PC-3 (cell line): ENCODE measurements around the gene GDF7. TPM values are rescaled to one million over a fixed set of nuclear protein-coding genes. Genes with fewer than 3 reads are reported as not detected.

Source experiments
- ATAC-seq: fragments of 200-7000 bp; cut with Tn5 transposase; 2 replicates; pipeline ENCODE4 v1.9.1; 2020; ENCODE audit warnings: mild to moderate bottlenecking, moderate library complexity
- BruUV-seq: library from RNA; stranded (reverse); fragments of 400-500 nt; replicated peaks from 2 replicates; lab custom pipeline; 2021; lab: Mats Ljungman, UMichigan
- CTCF ChIA-PET: fragments of 300-600 bp; sonication (Branson Sonifier 250); formaldehyde crosslinking; loops from one replicate; lab custom pipeline; 2022; ENCODE audit warnings: antibody characterized with exemption; lab: Charles Lee
- POLR2A ChIA-PET: fragments of 300-600 bp; sonication (Branson Sonifier 250); formaldehyde crosslinking; loops from one replicate; lab custom pipeline; 2022; ENCODE audit warnings: antibody characterized with exemption; ENCODE audit not compliant: unreplicated experiment; lab: Charles Lee
- DNase-seq: peaks from one replicate; pipeline ENCODE4 v3.0.0-alpha.2; 2015
- H2AFZ ChIP-seq: fragments of 300-600 bp; sonication (generic); 2 replicates; pipeline ENCODE4 v1.6.0; 2016; ENCODE audit warnings: antibody characterized with exemption, low read length
- H3F3A ChIP-seq: fragments of 300-600 bp; sonication (generic); one replicate; pipeline ENCODE4 v1.6.0; 2017; ENCODE audit warnings: antibody characterized with exemption, low read length, control low read depth, mild to moderate bottlenecking; ENCODE audit not compliant: unreplicated experiment
- H3K27ac ChIP-seq: fragments of 300-600 bp; sonication (generic); 2 replicates; pipeline ENCODE4 v1.5.1; 2016; ENCODE audit warnings: mild to moderate bottlenecking, low read length
- H3K27me3 ChIP-seq: fragments of 300-600 bp; sonication (generic); 2 replicates; pipeline ENCODE4 v1.6.1; 2016; ENCODE audit warnings: low read length, mixed read lengths
- H3K36me3 ChIP-seq: fragments of 300-600 bp; sonication (generic); 2 replicates; pipeline ENCODE4 v1.6.1; 2016; ENCODE audit warnings: low read depth, mixed run types, low read length, mixed read lengths
- H3K4me1 ChIP-seq: fragments of 300-600 bp; sonication (generic); 2 replicates; pipeline ENCODE4 v1.5.1; 2016; ENCODE audit warnings: low read length; ENCODE audit not compliant: insufficient read depth
- H3K4me2 ChIP-seq: fragments of 300-600 bp; sonication (generic); 2 replicates; pipeline ENCODE4 v1.6.0; 2016; ENCODE audit warnings: low read length
- H3K4me3 ChIP-seq: fragments of 300-600 bp; sonication (generic); 2 replicates; pipeline ENCODE4 v1.5.1; 2016; ENCODE audit warnings: mild to moderate bottlenecking, low read length, mixed read lengths
- H3K79me2 ChIP-seq: fragments of 300-600 bp; sonication (generic); 2 replicates; pipeline ENCODE4 v1.6.1; 2017; ENCODE audit warnings: low read length, mixed read lengths
- H3K9ac ChIP-seq: fragments of 300-600 bp; sonication (generic); 2 replicates; pipeline ENCODE4 v1.6.0; 2016; ENCODE audit warnings: mild to moderate bottlenecking, low read length
- H3K9me2 ChIP-seq: fragments of 300-600 bp; sonication (generic); replicated peaks from 2 replicates; pipeline ENCODE4 v1.6.1; 2016; ENCODE audit warnings: mixed run types, low read length, mixed read lengths
- H3K9me3 ChIP-seq: fragments of 300-600 bp; sonication (generic); 2 replicates; pipeline ENCODE4 v1.6.1; 2016; ENCODE audit warnings: low read length, mixed read lengths
- H4K20me1 ChIP-seq: fragments of 300-600 bp; sonication (generic); 2 replicates; pipeline ENCODE4 v1.6.1; 2016; ENCODE audit warnings: low read length, mixed read lengths
- CTCF ChIP-seq: fragments of 300-600 bp; sonication (generic); conservative IDR thresholded peaks from 2 replicates; pipeline ENCODE4 v1.5.1; 2017; ENCODE audit warnings: antibody characterized with exemption, low read depth, mild to moderate bottlenecking, low read length
- EZH2 ChIP-seq: fragments of 300-600 bp; sonication (generic); IDR thresholded peaks from one replicate; pipeline ENCODE4 v1.6.1; 2017; ENCODE audit warnings: antibody characterized with exemption, mild to moderate bottlenecking, low read length; ENCODE audit not compliant: unreplicated experiment
- EZH2phosphoT487 ChIP-seq: fragments of 300-600 bp; sonication (generic); IDR thresholded peaks from 2 replicates; pipeline ENCODE4 v1.6.1; 2018; ENCODE audit warnings: mild to moderate bottlenecking, antibody characterized with exemption, low read length, borderline replicate concordance
- intact Hi-C: fragments of 100-400 bp; cut with micrococcal nuclease; formaldehyde crosslinking; loops from 2 replicates; pipeline ENCODE4 v1.9.0; 2023
- total RNA-seq: library from RNA; depleted of rRNA; stranded (reverse); fragments of >200 nt; gene quantifications from 2 replicates; pipeline ENCODE4 v1.2.3, GENCODE V29; 2014

The GDF7 gene
- total RNA-seq, 1 experiment from 2014 or later = 0.04 TPM

DNA sequence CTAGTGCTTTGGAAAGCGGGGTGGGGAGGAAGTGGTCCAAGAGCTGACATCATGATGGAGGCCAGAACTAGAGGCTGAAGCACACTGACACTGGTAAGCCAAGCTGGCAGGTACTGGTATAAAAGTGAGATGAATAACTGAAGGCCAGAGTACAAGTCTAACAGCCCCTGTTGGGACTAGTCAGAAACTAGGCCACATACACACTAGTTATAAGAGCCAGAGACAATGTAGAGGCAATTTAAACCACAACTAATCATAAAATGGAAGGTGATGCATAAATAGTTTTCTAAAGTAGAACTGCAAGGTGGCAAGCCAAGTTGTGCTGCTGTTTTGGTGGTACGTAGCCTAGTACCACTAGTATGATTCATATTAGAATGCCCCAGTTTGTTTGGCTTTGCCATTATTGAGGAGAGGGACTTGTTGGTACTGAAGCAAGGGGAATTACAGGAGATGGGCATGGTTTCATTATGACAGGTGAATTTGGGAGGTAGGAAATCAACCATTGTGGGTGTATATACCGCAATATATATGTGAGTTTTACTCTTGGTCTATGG, 57.6 kb downstream of the GDF7 start:
- intact Hi-C loops = no loop called here
- Histone ChIP-seq H3K27ac (no peak overlapping the region), H4K20me1 (no peaks in the 10 kb centered on the region), H3K4me2 (no peak overlapping the region), H3K4me1 (no peaks in the 10 kb centered on the region; the same call in 1 of the 2 replicates), H3F3A (no peaks in the 10 kb centered on the region), H2AFZ (no peak overlapping the region), H3K4me3 (no peak overlapping the region), H3K9ac (no peak overlapping the region), H3K9me3 (no peaks in the 10 kb centered on the region), H3K79me2 (no peaks in the 10 kb centered on the region), H3K36me3 (no peaks in the 10 kb centered on the region), H3K27me3 (peaks cover 20% of the 10 kb centered on the region; the same call in 1 of the 2 replicates), H3K9me2 (no peaks in the 10 kb centered on the region)
- POLR2A ChIA-PET = no interaction called here
- CTCF ChIA-PET = no interaction called here
- ATAC-seq = no peak
- BruUV-seq = no TSS peak
- no peak for TF ChIP-seq EZH2
- TF ChIP-seq EZH2phosphoT487 = no peak
- no peak for TF ChIP-seq CTCF
- no peak for DNase-seq

GRCh38 chr2:20725782-20726181, 58.8 kb downstream of the GDF7 start:
- ATAC-seq = no peak

More at GRCh38 chr2:20725782-20726181, 58.8 kb downstream of the GDF7 start:
- DNase-seq = no peak
- no peaks in the 10 kb centered on the region for H3K36me3 ChIP-seq
- H3K9me2 ChIP-seq = no peaks in the 10 kb centered on the region
- H3K79me2 ChIP-seq = no peaks in the 10 kb centered on the region
- ChIA-PET CTCF (no interaction called here), POLR2A (no interaction called here)
- TF ChIP-seq CTCF (no peak), EZH2phosphoT487 (no peak), EZH2 (no peak)
- no TSS peak for BruUV-seq
- no peaks in the 10 kb centered on the region for H3K9me3 ChIP-seq
- H4K20me1 ChIP-seq = no peaks in the 10 kb centered on the region
- H3F3A ChIP-seq = no peaks in the 10 kb centered on the region
- no peak overlapping the region for H3K9ac ChIP-seq
- no peak overlapping the region for H2AFZ ChIP-seq
- H3K4me3 ChIP-seq = no peak overlapping the region
- peaks cover 21% of the 10 kb centered on the region; the same call in 1 of the 2 replicates for H3K27me3 ChIP-seq
- H3K4me2 ChIP-seq = no peak overlapping the region
- no peak overlapping the region for H3K27ac ChIP-seq
- intact Hi-C loops = no loop called here
- H3K4me1 ChIP-seq = no peaks in the 10 kb centered on the region; the same call in 1 of the 2 replicates
